Activated CD4-positive, CD25-positive, alpha-beta regulatory T cell treated with anti-CD3 and anti-CD28 coated beads, Interleukin-2, amount 50 U/mL, for 24 hours (primary cell): ENCODE data around the gene SIVA1.

Experiments
- ATAC-seq, 2 donors: fragments of 150-1000 bp; cut with Tn5 transposase; one replicate each; pipeline ENCODE4 v1.10.0; 2021; ENCODE audit warnings: mild to moderate bottlenecking in 1 of 2, moderate library complexity in 1 of 2

The SIVA1 gene

GRCh38 chr14:104771918-104772706 is 19.2 kb downstream of the SIVA1 start:
- no peak for ATAC-seq

GRCh38 chr14:104772707-104773504 is 20.0 kb downstream of the SIVA1 start:
- no peak for ATAC-seq

- ATAC-seq: no peak
These were observed 20.8 kb downstream of the SIVA1 start for GRCh38 chr14:104773505-104774452.

- ATAC-seq: no peak
These were observed 21.6 kb downstream of the SIVA1 start for GRCh38 chr14:104774453-104775072.

DNA sequence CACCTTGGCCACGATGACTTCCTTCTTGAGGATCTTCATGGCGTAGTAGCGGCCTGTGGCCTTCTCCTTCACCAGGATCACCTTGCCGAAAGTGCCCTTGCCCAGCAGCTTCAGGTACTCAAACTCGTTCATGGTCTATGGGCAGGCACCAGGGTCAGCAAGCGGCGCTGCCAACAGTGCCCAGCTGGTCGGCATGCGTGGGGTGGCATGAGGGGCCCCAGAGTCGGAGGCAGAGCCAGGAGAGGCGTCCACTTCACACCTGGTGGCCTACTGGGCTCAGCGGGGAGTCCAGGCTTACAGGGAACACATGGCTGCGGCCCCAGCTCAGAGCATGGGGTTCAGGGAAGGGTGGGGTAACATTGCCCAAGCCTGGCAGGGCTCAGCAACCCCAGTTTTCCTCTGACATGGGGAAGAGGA is 22.1 kb downstream of the SIVA1 start:
- ATAC-seq: no peak

DNA sequence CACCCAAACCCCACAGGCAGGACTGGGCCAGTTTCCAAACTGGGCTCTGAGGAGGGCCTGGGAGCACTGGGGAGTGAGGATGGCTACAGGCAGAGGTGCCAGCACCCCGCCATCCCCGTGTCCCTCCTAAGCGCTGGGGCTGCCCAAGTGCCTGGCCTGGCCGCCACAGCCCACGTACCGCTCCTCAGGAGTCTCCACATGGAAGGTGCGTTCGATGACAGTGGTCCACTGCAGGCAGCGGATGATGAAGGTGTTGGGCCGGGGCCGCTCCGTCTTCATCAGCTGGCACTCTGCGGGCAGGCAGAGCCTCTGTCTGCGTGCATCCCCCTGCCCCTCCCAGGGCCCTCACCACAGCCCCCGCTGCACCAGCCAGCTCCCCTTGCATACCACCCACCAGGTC is 23.5 kb downstream of the SIVA1 start:
- no peak for ATAC-seq

GRCh38 chr14:104776961-104777807 is 24.2 kb downstream of the SIVA1 start:
- no peak for ATAC-seq

DNA sequence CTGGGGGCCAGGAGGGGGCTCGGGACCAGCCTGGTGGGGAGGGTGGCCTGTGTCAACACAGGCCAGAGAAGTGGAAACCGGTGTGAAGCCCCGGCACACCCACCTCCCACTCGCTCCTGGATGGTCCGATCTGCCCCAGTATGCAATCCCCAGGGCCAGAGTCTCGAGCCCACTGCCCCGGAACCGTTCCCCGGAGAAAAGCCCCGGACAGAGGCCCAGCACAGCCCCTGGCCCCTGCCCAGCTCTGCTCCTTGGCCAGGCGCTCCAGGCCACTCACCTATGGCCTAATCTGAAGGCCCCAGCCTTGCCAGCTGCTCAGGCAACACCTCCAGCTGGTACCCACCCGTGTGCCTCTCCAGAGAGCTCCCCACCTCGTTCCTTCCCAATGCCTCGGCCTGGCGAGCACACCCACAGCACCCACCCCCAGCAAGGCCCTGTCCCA is 24.9 kb downstream of the SIVA1 start:
- no peak for ATAC-seq

GRCh38 chr14:104778694-104779331 is 25.9 kb downstream of the SIVA1 start:
- no peak for ATAC-seq

DNA sequence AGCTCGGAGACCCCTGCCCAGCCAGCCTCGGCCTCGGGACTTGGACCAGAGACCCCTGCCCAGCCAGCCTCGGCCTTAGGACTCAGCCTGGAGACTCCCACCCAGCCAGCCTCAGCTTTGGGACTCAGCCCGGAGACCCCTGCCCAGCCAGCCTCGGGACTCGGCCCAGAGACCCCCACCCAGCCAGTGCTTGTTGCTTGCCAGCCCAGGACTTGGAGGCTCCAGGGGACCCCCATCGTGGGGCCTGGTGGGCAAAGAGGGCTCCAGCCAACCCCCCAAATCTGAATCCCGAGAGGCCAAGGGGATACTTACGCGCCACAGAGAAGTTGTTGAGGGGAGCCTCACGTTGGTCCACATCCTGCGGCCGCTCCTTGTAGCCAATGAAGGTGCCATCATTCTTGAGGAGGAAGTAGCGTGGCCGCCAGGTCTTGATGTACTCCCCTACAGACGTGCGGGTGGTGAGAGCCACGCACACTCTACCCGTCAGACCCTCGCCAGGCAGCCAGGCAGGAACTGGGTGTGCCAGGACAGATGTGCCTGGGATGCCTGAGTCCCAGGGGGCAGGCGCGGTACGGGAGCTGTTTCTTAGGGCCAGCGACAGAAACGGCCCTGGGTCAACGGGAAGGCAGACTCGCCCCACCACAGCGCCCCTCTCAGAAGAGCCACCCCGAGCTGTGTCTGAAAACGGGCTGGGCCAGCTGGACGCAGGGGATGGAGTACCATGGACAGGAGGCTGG is 27.0 kb downstream of the SIVA1 start:
- no peak for ATAC-seq

DNA sequence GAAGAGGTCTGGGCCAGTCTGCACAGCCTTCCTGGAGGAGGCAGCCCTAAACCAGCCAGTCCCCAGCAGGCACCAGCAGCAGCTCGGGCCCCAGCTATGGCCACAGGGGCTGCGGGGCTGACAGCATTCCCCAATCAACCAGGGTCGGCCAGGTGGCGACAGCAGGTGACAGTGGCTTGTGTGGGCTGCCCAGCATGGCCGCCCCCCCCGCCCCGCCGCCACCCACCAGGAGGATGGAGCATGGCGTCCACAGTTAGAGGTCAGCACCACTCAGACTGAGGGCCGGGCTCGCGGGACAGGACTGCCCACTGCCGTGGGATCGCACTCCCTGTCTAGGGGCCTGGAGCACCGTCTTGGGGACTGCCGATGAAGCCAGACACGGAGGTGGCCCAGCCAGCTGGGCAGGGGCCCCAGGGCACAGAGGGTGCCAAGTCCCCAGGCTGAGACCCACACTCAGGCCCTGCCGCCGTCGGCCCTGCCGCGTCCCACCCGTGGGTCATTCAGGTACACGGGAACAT is 27.6 kb downstream of the SIVA1 start:
- ATAC-seq: no peak

- no peak for ATAC-seq
These were observed 28.5 kb downstream of the SIVA1 start for GRCh38 chr14:104781271-104782077.

- no peak for ATAC-seq
These were observed 29.3 kb downstream of the SIVA1 start for GRCh38 chr14:104782086-104782807.

- ATAC-seq: no peak
These were observed 29.8 kb downstream of the SIVA1 start for GRCh38 chr14:104782808-104783139.

DNA sequence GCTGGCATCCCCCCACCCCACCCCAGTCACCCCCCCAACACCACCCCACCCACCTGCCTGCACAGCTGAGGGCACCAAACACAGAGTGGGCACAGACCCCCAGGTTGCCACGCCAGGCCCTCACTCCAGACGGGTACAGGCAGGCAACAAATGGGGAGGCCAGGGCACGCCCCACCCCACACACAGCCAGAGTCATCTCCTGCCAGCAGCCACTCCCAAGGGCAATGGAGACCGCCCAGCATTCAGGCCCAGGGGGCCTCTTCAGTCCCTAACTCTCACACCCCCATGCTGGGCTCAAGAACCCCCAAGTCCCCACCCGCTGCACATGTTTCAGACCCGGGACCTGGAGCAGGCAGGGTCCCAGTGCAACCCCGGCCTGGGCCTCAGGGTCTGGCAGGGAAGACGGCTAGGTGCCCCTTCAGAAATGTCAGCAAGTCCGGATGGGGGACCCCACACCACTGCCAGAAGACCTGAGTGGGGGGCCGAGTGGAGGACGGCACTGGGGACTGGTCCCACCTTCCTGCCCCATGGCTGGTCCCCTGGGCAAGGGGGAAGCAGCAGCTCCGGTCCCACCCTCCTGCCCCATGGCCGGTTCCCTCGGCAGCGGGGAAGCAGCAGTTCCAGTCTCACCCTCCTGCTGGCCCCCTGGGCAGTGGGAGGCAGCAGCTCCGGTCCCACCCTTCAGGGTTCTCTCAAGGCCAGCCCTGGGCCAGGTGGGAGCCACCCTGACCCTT is 30.7 kb downstream of the SIVA1 start:
- ATAC-seq: no peak

DNA sequence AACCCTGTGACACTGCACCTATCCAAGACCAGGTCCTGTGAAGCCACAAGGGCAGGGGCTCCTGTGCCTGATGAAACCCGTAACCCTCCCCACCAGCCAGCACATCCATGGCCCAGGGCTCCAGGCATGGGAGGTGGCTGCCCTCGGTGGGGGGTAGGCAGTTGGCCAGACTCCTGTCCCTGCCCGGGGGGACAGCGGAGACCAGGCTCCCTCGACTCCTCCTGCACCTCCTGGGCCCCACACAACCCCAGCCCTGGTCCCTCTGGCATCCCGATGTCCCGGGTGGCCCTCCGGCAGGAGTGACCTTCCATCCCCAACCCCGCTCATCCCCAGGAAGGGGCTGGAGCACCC is 31.2 kb downstream of the SIVA1 start:
- ATAC-seq: no peak

DNA sequence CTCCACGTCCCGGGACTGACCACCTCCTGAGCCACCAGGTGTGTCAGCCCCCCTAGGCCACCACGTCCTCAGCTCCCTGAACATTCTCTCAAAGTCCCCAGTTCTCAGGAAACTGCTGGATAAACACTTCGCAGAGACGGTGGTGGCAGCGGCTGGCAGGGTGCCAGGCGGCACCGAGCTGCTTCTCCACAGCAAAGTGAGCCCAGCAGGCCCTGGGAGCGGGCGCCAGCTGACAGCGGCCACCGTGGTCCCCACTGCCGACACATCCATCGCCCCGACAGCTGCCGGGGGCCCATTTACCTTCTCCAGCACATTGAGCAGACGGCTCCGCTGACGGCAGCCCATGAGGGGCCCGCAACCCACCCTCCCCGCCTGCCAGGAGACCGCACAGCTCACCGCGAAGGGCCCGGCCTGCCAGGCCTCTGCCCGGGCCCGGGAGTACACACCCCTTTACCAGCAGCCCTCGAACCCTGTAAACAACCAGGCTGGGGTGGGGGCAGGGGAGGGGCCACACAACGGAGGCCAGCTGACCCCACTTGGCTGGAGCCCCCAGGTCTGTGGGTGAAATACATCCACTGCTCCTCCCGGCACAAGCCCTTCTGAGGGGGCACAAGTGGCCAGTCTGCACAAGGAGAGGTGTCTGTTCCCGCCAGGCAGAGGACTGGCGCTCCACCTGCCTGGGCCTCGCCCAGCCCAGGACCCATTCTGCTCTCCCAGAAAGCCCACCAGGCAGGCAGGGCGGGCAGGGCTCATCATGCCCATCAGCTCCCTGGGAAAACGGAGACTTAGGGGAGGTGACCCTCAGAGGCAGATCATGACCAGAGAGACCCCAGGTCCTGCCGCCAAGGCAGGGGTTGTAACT is 32.1 kb downstream of the SIVA1 start:
- ATAC-seq: no peak
